Measurements from ENCODE around the gene SLC7A4. TPM values are rescaled to one million over a fixed set of nuclear protein-coding genes. Genes with fewer than 3 reads are reported as not detected.

The SLC7A4 gene
- total and polyA plus RNA-seq, 12 donors, result 0.07 to 0.78 (median 0.17) TPM; not detected in 7

Small RNA genes within 50 kb of the gene (microRNA-seq; reads per million reads assigned to microRNA genes)
- 0 reads per million in 2 donors for gene MIR649

Other genes with a start within 250 kb of the SLC7A4 start
- 10 to 100 TPM; 34.8 to 55.2 (median 40.8) TPM for gene PI4KA, start 173.8 kb downstream of the SLC7A4 start, total RNA-seq
- 10 to 100 TPM; 32.3 to 39.3 TPM for gene PI4KA, start 173.8 kb downstream of the SLC7A4 start, polyA plus RNA-seq
- 10 to 100 TPM; 20.6 to 43.6 (median 26.8) TPM for gene SNAP29, start 173.6 kb downstream of the SLC7A4 start, total RNA-seq
- gene SNAP29, start 173.6 kb downstream of the SLC7A4 start, polyA plus RNA-seq, result 10 to 100 TPM in 1 of 2 donors, 1 to 10 TPM in 1; 9.9 to 22.2 TPM
- 10 to 100 TPM; 43.3 to 76.9 (median 56.5) TPM for gene CRKL, start 115.2 kb downstream of the SLC7A4 start, total RNA-seq
- gene CRKL, start 115.2 kb downstream of the SLC7A4 start, polyA plus RNA-seq, result 10 to 100 TPM; 19.2 to 33.7 TPM
- 1 to 10 TPM in 3 of 10 donors, under 1 TPM in 6, not detected in 1; 0.24 to 1.5 (median 0.50) TPM for gene AIFM3, start 65.3 kb downstream of the SLC7A4 start, total RNA-seq
- 1 to 10 TPM in 1 of 2 donors, under 1 TPM in 1; 0.29 to 1.5 TPM for gene AIFM3, start 65.3 kb downstream of the SLC7A4 start, polyA plus RNA-seq
- 10 to 100 TPM; 14.7 to 32.5 (median 23.7) TPM for gene LZTR1, start 50.3 kb downstream of the SLC7A4 start, total RNA-seq
- gene LZTR1, start 50.3 kb downstream of the SLC7A4 start, polyA plus RNA-seq, result 10 to 100 TPM; 25.0 to 36.5 TPM
- 10 to 100 TPM; 15.5 to 26.3 (median 17.5) TPM for gene THAP7, start 30.4 kb downstream of the SLC7A4 start, total RNA-seq
- gene THAP7, start 30.4 kb downstream of the SLC7A4 start, polyA plus RNA-seq, result 10 to 100 TPM; 29.3 to 54.9 TPM
- 1 to 10 TPM in 9 of 10 donors, under 1 TPM in 1; 0.81 to 7.7 (median 3.9) TPM for gene P2RX6, start 17.4 kb downstream of the SLC7A4 start, total RNA-seq
- gene P2RX6, start 17.4 kb downstream of the SLC7A4 start, polyA plus RNA-seq, result under 1 TPM; 0.07 to 0.80 TPM
- gene LRRC74B, start 13.4 kb upstream of the SLC7A4 start, total RNA-seq, result not detected
- gene LRRC74B, start 13.4 kb upstream of the SLC7A4 start, polyA plus RNA-seq, result not detected